ENCODE data around the gene CENPK.

Gene CENPK

DNA sequence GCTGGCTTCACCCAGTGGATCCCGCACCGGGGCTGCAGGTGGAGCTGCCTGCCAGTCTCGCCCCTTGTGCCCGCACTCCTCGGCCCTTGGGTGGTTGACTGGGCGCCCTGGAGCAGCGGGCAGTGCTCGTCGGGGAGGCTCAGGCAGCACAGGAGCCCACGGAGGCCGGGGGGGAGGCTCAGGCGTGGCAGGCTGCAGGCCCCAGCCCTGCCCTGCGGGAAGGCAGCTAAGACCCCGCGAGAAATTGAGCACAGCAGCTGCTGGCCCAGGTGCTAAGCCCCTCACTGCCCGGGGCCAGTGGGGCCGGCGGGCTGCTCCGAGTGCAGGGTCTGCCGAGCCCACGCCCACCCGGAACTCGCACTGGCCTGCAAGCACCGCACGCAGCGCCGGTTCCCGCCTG lies 77.6 kb downstream of the CENPK start:
- H3K4me3 ChIP-seq (ENCODE audit: low read depth, low read length), result no peak overlapping the region
- ChIA-PET POLR2A (no interaction called here), CTCF (interaction anchor here (0.7 to 8.6 kb wide), 11 partner anchors 12 to 850 kb away, joined by 3 to 140 read pairs (median 5); no protein-coding TSS in a partner anchor)
- DNase-seq (ENCODE audit: low read depth, low spot score), result no peak
- TF ChIP-seq, protein P1, sequence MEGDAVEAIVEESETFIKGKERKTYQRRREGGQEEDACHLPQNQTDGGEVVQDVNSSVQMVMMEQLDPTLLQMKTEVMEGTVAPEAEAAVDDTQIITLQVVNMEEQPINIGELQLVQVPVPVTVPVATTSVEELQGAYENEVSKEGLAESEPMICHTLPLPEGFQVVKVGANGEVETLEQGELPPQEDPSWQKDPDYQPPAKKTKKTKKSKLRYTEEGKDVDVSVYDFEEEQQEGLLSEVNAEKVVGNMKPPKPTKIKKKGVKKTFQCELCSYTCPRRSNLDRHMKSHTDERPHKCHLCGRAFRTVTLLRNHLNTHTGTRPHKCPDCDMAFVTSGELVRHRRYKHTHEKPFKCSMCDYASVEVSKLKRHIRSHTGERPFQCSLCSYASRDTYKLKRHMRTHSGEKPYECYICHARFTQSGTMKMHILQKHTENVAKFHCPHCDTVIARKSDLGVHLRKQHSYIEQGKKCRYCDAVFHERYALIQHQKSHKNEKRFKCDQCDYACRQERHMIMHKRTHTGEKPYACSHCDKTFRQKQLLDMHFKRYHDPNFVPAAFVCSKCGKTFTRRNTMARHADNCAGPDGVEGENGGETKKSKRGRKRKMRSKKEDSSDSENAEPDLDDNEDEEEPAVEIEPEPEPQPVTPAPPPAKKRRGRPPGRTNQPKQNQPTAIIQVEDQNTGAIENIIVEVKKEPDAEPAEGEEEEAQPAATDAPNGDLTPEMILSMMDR (IDR thresholded peaks at IDR 0.05; ENCODE audit: insufficient read depth, low read length, missing control alignments), result no peak

DNA sequence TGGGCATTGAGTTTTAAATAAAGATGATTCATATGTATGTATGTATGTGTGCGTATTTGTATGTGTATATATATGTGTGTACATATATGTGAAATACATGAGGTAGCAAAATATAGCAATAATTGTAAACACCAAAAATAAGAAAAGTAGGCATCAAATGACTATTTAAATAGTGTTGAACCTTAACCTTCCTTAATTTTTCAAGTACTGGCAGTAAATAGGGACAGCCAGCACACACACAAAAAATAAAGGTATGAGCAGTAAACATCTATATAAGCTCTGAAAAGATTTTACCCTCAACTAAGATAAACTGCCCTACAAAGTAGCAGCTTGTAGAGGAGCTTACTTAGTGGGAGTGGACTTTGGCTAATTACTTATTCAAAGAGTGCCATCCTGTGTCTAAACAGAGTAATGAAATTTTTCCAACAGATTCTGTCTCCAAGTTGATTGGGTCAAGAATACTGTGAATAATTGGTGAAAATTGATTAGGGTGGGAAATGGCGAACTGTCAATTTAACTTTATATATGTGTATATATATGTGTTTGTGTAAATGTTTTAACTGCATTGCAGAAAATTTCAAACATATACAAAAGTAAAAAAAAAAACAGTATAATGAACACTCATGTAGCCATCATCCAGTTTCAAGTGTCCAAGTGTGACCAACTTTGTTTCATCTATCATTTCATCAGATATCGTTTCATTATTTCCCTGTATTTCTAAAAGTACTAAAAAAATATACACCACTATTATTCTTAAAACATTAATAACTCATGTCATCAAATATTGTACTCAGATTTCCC lies 79.2 kb downstream of the CENPK start:
- ChIA-PET CTCF (interaction anchor here (0.6 to 8.6 kb wide), 38 partner anchors 9 to 1255 kb away, joined by 3 to 140 read pairs (median 4); no protein-coding TSS in a partner anchor), POLR2A (interaction anchor here (0.8 to 0.9 kb wide), 2 partner anchors 325 to 673 kb away, joined by 3 to 5 read pairs; no protein-coding TSS in a partner anchor)
- DNase-seq (ENCODE audit: low read depth, low spot score), result no peak
- TF ChIP-seq, protein P1 (IDR thresholded peaks at IDR 0.05; ENCODE audit: insufficient read depth, low read length, missing control alignments), result no peak
- peak overlapping the region; percentile 72 for H3K4me3 ChIP-seq (ENCODE audit: low read depth, low read length)

DNA sequence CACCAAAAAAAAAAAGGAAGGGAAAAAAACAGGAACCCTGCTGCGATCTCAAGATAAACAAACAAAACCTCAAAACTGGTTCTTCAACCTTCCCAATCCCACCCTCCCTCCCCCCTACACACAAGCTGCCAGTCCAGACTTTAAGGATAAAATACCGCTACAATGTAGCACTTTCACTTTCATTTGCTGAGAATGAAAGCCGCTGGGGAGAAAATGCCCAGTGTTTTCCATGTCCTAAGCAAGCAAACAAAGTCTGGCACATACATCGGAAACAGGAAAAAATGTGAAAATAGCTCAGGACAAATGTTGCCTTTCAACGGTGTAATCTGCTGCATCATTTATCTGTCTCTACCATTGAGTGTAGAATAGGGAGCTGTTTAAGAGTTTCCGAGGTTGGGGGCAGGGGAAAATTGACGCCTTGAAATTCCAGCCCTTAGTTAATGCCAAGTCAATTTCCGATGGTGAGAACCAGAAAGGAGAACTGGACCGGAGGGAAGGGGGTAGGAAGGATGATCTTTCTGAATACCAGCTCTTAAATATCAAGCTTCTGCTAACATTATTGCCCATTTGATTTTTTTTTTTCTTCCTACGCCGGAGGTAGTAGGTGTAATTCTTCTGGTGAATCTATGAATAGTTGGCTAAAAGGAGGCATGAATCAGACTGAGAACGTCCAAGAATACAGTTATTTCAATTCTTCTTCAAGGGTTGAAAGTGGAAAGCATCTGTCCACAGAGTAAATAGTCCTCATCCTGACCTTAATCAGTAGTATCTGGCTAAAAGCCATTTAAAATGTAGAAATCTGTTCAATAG lies 80.0 kb downstream of the CENPK start:
- POLR2A ChIA-PET, result interaction anchor here (0.6 to 1.3 kb wide), 5 partner anchors 21 to 382 kb away, joined by 3 to 4 read pairs (median 3); no protein-coding TSS in a partner anchor
- TF ChIP-seq, protein P1 (IDR thresholded peaks at IDR 0.05; ENCODE audit: insufficient read depth, low read length, missing control alignments), result no peak
- H3K4me3 ChIP-seq (ENCODE audit: low read depth, low read length), result peak overlapping the region; percentile 72
- no peak for DNase-seq (ENCODE audit: low read depth, low spot score)
- CTCF ChIA-PET, result interaction anchor here (0.6 to 8.6 kb wide), 42 partner anchors 8 to 1254 kb away, joined by 3 to 140 read pairs (median 4); no protein-coding TSS in a partner anchor

DNA sequence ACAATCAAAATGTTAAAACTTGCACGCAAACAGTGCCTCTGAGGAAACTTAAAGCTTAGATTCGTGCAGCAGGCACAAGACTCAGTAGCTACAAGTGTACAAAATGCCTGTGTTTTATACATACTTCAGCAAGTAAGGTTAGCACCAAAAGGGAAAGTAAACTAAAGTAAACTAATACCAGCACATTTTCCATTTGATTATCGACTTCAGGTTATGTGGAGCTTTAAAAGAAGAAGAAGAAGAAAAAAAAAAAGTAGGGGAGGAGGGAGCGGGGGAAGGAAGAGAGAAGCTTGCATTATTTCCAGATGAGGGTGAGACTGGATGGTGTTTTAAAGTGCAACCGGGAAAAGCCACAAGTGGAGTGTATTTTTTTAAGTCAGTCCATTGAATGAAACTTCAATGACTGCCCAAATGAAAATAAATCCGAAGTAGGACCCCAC lies 80.7 kb downstream of the CENPK start:
- peak overlapping the region; percentile 72 for H3K4me3 ChIP-seq (ENCODE audit: low read depth, low read length)
- CTCF ChIA-PET, result interaction anchor here (0.8 to 8.6 kb wide), 15 partner anchors 23 to 847 kb away, joined by 3 to 140 read pairs (median 9); no protein-coding TSS in a partner anchor
- DNase-seq (ENCODE audit: low read depth, low spot score), result no peak
- TF ChIP-seq, protein P1 (IDR thresholded peaks at IDR 0.05; ENCODE audit: insufficient read depth, low read length, missing control alignments), result no peak
- POLR2A ChIA-PET, result interaction anchor here (0.6 to 1.3 kb wide), 3 partner anchors 347 to 511 kb away, joined by 3 to 4 read pairs (median 3); no protein-coding TSS in a partner anchor

DNA sequence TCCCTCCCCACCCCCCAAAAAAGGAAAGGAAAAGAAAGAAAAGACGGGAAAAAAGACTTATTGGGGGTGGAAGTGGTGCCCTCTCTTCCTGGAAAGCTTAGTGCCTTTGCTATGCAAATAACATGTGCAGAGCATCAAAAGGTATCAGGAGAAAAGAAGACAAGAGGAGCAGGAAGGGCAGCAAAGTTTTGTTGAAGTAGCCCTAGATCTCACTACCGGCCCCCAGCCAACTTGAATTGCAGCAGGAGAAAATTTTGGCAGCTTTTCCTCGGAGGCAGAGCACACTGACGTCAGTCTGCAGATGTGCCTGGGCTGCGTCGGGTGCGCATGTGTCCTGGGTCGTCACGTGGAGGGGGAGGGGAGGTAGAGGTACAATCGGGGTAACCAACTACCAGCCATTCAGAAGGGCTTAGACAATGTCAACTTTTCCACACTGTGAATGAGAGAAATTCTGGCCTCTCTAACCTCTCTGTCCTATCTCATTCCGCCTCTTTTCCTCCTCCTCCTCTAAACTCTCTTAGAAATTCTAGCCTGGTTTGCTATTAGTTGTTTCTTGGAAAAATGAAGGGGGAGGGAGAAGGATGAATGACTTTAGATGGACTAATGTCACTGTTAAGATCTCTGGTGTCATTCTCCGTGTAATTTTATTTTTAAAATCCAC lies 81.2 kb downstream of the CENPK start, which contains the start of gene ADAMTS6:
TSS of gene ADAMTS6 (minus strand) at position 286 of the 661 bp plus-strand sequence. CDS start 8,247 bp downstream, outside the sequence.
- ChIA-PET CTCF (interaction anchor here (1.3 to 8.6 kb wide), 11 partner anchors 24 to 712 kb away, joined by 3 to 140 read pairs (median 9); no protein-coding TSS in a partner anchor), POLR2A (interaction anchor here (0.6 to 1.3 kb wide), 4 partner anchors 381 to 510 kb away, joined by 3 to 4 read pairs (median 3); no protein-coding TSS in a partner anchor)
- peak within 1 kb of the TSS; percentile 72 for H3K4me3 ChIP-seq (ENCODE audit: low read depth, low read length)
- TF ChIP-seq, protein P1 (IDR thresholded peaks at IDR 0.05; ENCODE audit: insufficient read depth, low read length, missing control alignments), result no peak
- DNase-seq (ENCODE audit: low read depth, low spot score), result peak; percentile 90

All from AG04449 (cell line).